ENCODE data around the gene C6orf15.
"Not testable (repeated sequence)": the region's sequence is repeated elsewhere in the genome, so short reads cannot be mapped to it uniquely, and the experiment has no call there.

C6orf15 gene

GRCh38 chr6:31067891-31068668 is 44.3 kb downstream of the C6orf15 start:
- not testable (repeated sequence) for DNase-seq (ENCODE audit: low read depth)

GRCh38 chr6:31067028-31067427 is 45.3 kb downstream of the C6orf15 start:
- not testable (repeated sequence) for DNase-seq (ENCODE audit: low read depth)

- no peak for DNase-seq (ENCODE audit: low read depth)
Measured at GRCh38 chr6:31065556-31065955, 46.8 kb downstream of the C6orf15 start.

GRCh38 chr6:31063906-31064435 is 48.4 kb downstream of the C6orf15 start:
- DNase-seq (ENCODE audit: low read depth) = no peak

All from fibroblast of gingiva (primary cell).